ENCODE measurements around the gene SPEF2. TPM values are rescaled to one million over a fixed set of nuclear protein-coding genes. Genes with fewer than 3 reads are reported as not detected.

SPEF2 gene
- total and polyA plus RNA-seq, 10 of the 15 experiments (the other 5 are each of a cell fraction or from before 2014, with no cell fraction given) = 0.03 to 2.0 (median 0.07) TPM; not detected in 3

GRCh38 chr5:35678661-35679060, 61.0 kb downstream of the SPEF2 start:
- Histone ChIP-seq H2AFZ (ENCODE audit: control insufficient read depth, low read depth, low read length) (no peak overlapping the region), H4K20me1 (ENCODE audit: control insufficient read depth, insufficient read depth) (no peaks in the 10 kb centered on the region), H3K9me3 (replicated peaks; ENCODE audit: control insufficient read depth, insufficient read depth, low read length) (no peaks in the 10 kb centered on the region), H3K4me3 (no peak overlapping the region), H3K27me3 (replicated peaks in 1 of 2; ENCODE audit: control insufficient read depth in 2 of 2, insufficient read depth in 2 of 2, low read length in 1 of 2) (no peaks in the 10 kb centered on the region), H3K4me2 (ENCODE audit: control insufficient read depth, insufficient read depth) (no peak overlapping the region), H3K27ac (ENCODE audit: control insufficient read depth, insufficient read depth) (no peak overlapping the region), H3K4me1 (ENCODE audit: control insufficient read depth, insufficient read depth, low read length) (no peaks in the 10 kb centered on the region), H3K9ac (ENCODE audit: control insufficient read depth, insufficient read depth, low read length) (no peak overlapping the region), H3K79me2 (ENCODE audit: control insufficient read depth, insufficient read depth, low read length) (no peaks in the 10 kb centered on the region), H3K36me3 (ENCODE audit: control insufficient read depth in 2 of 2, insufficient read depth in 2 of 2, low read length in 1 of 2) (no peaks in the 10 kb centered on the region)
- 37% methylated on average over 3 of the region's 3 CpGs for WGBS (ENCODE audit: insufficient coverage, insufficient replicate concordance, low lambda C conversion rate, missing lambda C conversion rate)
- TF ChIP-seq CBFB (IDR thresholded peaks at IDR 0.05; ENCODE audit: low read depth) (no peak), RBBP5 (conservative IDR thresholded peaks at IDR 0.05) (no peak), ATF7 (IDR thresholded peaks at IDR 0.05; ENCODE audit: low read depth) (no peak), ASH2L (IDR thresholded peaks at IDR 0.05; ENCODE audit: borderline replicate concordance, low read depth) (no peak)
- ATAC-seq = no peak
- ChIA-PET CTCF (no interaction called here), SMC1A (ENCODE audit: uncharacterized antibody, unreplicated experiment) (interaction anchor here (1.8 kb wide), 1 partner anchor 14 kb away, joined by 5 read pairs; no protein-coding TSS in a partner anchor), POLR2A (no interaction called here), RAD21 (ENCODE audit: unreplicated experiment) (no interaction called here)
- in situ Hi-C loops (cut with MboI) (no loop called here), intact Hi-C loops (cut with micrococcal nuclease; ENCODE audit: unreplicated experiment) (no loop called here)
- no peak for FAIRE-seq
- BruUV-seq (replicated peaks) = no TSS peak
- no peak for DNase-seq (ENCODE audit: low read depth, low spot score)

GRCh38 chr5:35679357-35679756, 61.7 kb downstream of the SPEF2 start:
- intact Hi-C loops (cut with micrococcal nuclease; ENCODE audit: unreplicated experiment) (no loop called here), in situ Hi-C loops (cut with MboI) (no loop called here)
- ChIA-PET POLR2A (no interaction called here), CTCF (interaction anchor here (1.1 kb wide), 1 partner anchor 246 kb away, joined by 4 read pairs; no protein-coding TSS in a partner anchor), SMC1A (ENCODE audit: uncharacterized antibody, unreplicated experiment) (interaction anchor here (0.7 to 1.8 kb wide), 2 partner anchors 14 to 91 kb away, joined by 3 to 5 read pairs; no protein-coding TSS in a partner anchor), RAD21 (ENCODE audit: unreplicated experiment) (no interaction called here)
- Histone ChIP-seq H3K4me1 (ENCODE audit: control insufficient read depth, insufficient read depth, low read length) (no peaks in the 10 kb centered on the region), H3K9me3 (replicated peaks; ENCODE audit: control insufficient read depth, insufficient read depth, low read length) (no peaks in the 10 kb centered on the region), H3K79me2 (ENCODE audit: control insufficient read depth, insufficient read depth, low read length) (no peaks in the 10 kb centered on the region), H4K20me1 (ENCODE audit: control insufficient read depth, insufficient read depth) (no peaks in the 10 kb centered on the region), H3K36me3 (ENCODE audit: control insufficient read depth in 2 of 2, insufficient read depth in 2 of 2, low read length in 1 of 2) (no peaks in the 10 kb centered on the region), H2AFZ (ENCODE audit: control insufficient read depth, low read depth, low read length) (no peak overlapping the region), H3K4me2 (ENCODE audit: control insufficient read depth, insufficient read depth) (no peak overlapping the region), H3K9ac (ENCODE audit: control insufficient read depth, insufficient read depth, low read length) (no peak overlapping the region), H3K27ac (ENCODE audit: control insufficient read depth, insufficient read depth) (no peak overlapping the region), H3K4me3 (no peak overlapping the region), H3K27me3 (replicated peaks in 1 of 2; ENCODE audit: control insufficient read depth in 2 of 2, insufficient read depth in 2 of 2, low read length in 1 of 2) (no peaks in the 10 kb centered on the region)
- DNase-seq (ENCODE audit: low read depth, low spot score) (no peak), ATAC-seq (peak; percentile 28), FAIRE-seq (no peak)
- BruUV-seq (replicated peaks) = no TSS peak
- WGBS (ENCODE audit: insufficient coverage, insufficient replicate concordance, low lambda C conversion rate, missing lambda C conversion rate) = 0% methylated on average over 1 of the region's 1 CpG
- TF ChIP-seq NR2C2 (IDR thresholded peaks at IDR 0.05; ENCODE audit: borderline replicate concordance, control insufficient read depth, insufficient read length, low read depth) (no peak), BMI1 (IDR thresholded peaks at IDR 0.05; ENCODE audit: borderline replicate concordance) (no peak), NR2F1 (conservative IDR thresholded peaks at IDR 0.05) (no peak), IKZF2 (IDR thresholded peaks at IDR 0.05) (no peak), IRF3 (IDR thresholded peaks at IDR 0.05) (no peak), BCL3 (IDR thresholded peaks at IDR 0.05; ENCODE audit: borderline replicate concordance, insufficient read depth, low read depth, low read length, poor library complexity, severe bottlenecking) (no peak), ZNF217 (IDR thresholded peaks at IDR 0.05) (no peak), TARDBP (IDR thresholded peaks at IDR 0.05; ENCODE audit: borderline replicate concordance) (no peak), SREBF1 (IDR thresholded peaks at IDR 0.05; ENCODE audit: low read length) (no peak), JUNB (IDR thresholded peaks at IDR 0.05) (no peak)
